ENCODE data around the gene NFE2L2. TPM values are rescaled to one million over a fixed set of nuclear protein-coding genes. Genes with fewer than 3 reads are reported as not detected.
"Not testable (repeated sequence)": the region's sequence is repeated elsewhere in the genome, so short reads cannot be mapped to it uniquely, and the experiment has no call there.

NFE2L2 gene
- total RNA-seq, 1 donor from 2014 or later, result 90.2 TPM

DNA sequence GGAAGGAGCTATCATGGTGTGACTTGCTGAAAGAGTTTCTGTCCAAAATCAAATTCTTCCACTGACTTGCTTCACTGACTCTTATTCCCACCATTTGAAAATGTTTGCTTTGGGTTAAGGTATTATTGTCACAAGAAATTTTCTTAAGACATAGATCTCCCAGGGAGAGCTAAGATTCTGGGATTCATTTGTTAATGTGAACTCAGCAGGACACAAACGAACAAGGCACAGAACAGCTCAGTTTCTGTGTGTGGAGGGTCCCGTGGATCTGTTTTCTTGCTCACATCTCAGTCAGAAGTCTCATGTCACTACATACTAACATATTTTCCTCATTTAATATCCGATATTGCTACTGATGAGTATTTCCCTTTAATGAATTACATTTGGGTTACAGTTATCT lies 60.1 kb downstream of the NFE2L2 start:
- DNase-seq (ENCODE audit: extremely low read depth, low read depth, low spot score), result no peak

GRCh38 chr2:177201919-177202346 lies 62.6 kb downstream of the NFE2L2 start:
- no peak for DNase-seq (ENCODE audit: extremely low read depth, low read depth, low spot score)

- not testable (repeated sequence) for DNase-seq (ENCODE audit: extremely low read depth, low read depth, low spot score)
These were observed 64.1 kb downstream of the NFE2L2 start for GRCh38 chr2:177200419-177200818.

- no peak for DNase-seq (ENCODE audit: extremely low read depth, low read depth, low spot score)
These were observed 69.3 kb downstream of the NFE2L2 start for GRCh38 chr2:177195194-177195593.

GRCh38 chr2:177193240-177193639 lies 71.3 kb downstream of the NFE2L2 start:
- no peak for DNase-seq (ENCODE audit: extremely low read depth, low read depth, low spot score)

- no peak for DNase-seq (ENCODE audit: extremely low read depth, low read depth, low spot score)
These were observed 71.7 kb downstream of the NFE2L2 start for GRCh38 chr2:177192788-177193187.

DNA sequence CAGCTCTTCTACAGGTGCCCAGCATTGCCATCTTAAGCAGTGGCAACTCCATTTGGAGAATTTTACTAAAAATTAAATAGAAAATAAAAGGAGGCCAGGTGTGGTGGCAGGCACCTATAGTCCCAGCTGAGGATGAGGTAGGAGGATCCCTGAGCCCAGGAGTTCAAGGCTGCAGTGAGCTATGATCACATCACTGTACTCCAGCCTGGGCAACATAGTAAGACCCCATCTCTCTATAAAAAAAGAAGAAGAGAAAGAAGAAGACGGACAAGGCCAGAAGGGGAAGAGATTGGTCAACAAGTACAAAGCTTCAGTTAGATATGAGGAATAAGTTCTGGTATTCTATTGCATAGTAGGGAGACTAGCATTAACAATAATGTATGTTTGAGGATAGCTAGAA lies 73.6 kb downstream of the NFE2L2 start:
- DNase-seq (ENCODE audit: extremely low read depth, low read depth, low spot score), result no peak

DNA sequence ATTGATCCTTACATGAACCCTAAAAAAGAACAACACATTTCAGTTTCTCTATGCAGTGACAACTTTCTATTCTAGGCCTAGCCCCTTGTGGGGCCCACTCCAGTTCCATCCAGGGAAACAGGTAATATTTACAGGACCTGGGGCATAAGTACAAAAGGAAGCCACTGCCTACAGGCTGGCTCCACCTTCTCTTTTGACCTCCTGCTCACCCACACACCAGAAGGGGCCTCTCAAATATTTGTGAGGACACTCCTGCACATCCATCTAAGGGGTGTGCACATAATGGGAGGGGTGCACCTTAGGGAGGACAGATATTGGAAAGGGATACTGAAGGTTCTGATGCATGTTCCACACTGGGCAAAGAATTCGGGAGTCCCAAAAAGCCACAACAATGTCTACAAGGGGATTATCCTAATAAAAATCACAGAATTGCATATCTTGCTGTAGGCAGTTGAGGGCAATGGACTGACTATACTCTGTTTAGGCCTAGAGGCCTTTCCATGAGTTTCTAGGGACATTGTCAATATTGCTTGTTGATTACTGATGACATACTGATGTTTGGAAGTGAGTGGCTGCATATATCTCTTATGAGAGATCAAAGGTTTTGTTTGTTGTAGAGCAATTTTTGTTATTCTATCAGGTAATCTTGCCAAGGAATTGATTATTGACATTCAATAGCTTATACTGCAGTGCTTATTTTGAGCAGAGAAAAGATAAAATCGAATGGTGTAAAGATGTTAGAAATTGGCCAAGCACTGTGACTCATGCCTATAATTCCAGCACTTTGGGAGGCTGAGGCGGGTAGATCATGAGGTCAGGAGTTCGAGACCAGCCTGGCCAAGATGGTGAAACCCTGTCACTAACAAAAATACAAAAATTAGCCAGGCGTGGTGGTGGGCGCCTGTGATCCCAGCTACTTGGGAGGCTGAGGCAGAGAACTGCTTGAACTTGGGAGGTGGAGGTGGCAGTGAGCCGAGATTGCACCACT lies 75.8 kb downstream of the NFE2L2 start:
- DNase-seq (ENCODE audit: extremely low read depth, low read depth, low spot score), result no peak

DNA sequence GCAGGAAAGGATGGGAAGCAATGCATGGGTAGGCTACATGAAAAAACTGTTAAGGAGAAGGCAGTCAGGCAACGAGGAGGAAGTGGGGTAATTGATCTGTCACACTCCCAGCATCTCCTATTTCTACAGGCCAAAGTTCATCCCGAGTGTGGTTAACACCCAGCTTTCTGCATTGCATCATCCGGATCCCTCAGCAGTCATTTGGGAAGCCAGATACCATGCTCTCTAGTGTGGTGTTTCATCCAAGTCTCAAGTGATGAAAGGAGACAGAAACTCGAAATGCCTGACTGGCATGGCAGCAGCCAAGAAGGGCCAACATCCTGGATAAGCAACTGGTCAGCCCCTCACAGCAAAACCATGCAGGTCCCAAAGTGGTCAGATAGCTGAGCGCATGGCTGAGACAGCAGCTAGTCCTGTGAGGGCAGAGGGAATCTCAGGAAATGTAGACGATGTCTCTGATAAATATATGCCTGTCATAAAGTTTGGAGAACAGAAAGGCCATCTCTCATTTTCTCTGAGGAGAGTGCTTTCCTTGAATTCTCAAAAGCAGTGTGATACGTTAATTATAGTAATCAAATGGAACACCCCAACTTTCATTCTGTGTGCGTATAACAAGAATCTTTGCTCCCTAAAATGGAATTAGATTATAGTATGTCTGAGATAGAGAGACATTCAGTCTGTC lies 76.8 kb downstream of the NFE2L2 start:
- no peak for DNase-seq (ENCODE audit: extremely low read depth, low read depth, low spot score)

- not testable (repeated sequence) for DNase-seq (ENCODE audit: extremely low read depth, low read depth, low spot score)
These were observed 78.5 kb downstream of the NFE2L2 start for GRCh38 chr2:177186038-177186437.

DNA sequence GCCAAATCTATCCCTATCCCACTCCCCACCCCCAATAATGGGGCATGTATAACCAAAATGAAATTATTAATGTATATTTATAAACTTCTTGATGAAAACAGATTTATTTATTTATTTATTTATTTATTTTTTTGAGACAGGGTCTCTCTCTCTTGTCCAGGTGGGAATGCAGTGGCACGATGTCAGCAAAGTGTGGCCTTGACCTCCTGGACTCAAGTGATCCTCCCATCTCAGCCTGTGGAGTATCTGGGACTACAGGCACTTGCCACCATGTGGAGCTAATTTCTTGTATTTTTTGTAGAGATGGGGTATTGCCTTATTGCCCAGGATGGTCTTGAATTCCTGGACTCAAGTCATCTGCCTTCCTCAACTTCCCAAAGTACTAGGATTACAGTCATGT lies 79.9 kb downstream of the NFE2L2 start:
- no peak for DNase-seq (ENCODE audit: extremely low read depth, low read depth, low spot score)

GRCh38 chr2:177183860-177184259 lies 80.7 kb downstream of the NFE2L2 start:
- DNase-seq (ENCODE audit: extremely low read depth, low read depth, low spot score), result no peak

Other genes starting within 250 kb of the NFE2L2 start
- gene HNRNPA3, start 51.9 kb downstream of the NFE2L2 start, total RNA-seq, result 45.2 and 68.0 TPM in 2 replicates
- 42.5 and 53.9 TPM in 2 replicates for gene AGPS, start 128.0 kb upstream of the NFE2L2 start, total RNA-seq